Activated gamma-delta T cell (primary cell): ENCODE data around the gene PTGES2.
A peak's percentile ranks its signal among the peaks of the same experiment; 100 is the strongest.
"Not testable (repeated sequence)": the region's sequence is repeated elsewhere in the genome, so short reads cannot be mapped to it uniquely, and the experiment has no call there.

ENCODE experiments used
- DNase-seq: peaks from one replicate; lab custom pipeline; 2025; lab: John Stamatoyannopoulos, UW

Gene PTGES2

GRCh38 chr9:128118971-128119665 is 8.4 kb downstream of the PTGES2 start:
- no peak for DNase-seq

GRCh38 chr9:128118472-128118857 is 9.1 kb downstream of the PTGES2 start:
- no peak for DNase-seq

GRCh38 chr9:128117613-128118471 is 9.7 kb downstream of the PTGES2 start:
- peak; percentile 77 for DNase-seq

- DNase-seq = no peak
Measured at GRCh38 chr9:128116104-128117083, 11.1 kb downstream of the PTGES2 start.

GRCh38 chr9:128115187-128116103 is 12.1 kb downstream of the PTGES2 start:
- no peak for DNase-seq

- no peak for DNase-seq
Measured at GRCh38 chr9:128114326-128115186, 13.0 kb downstream of the PTGES2 start.

- DNase-seq = no peak
Measured at GRCh38 chr9:128113526-128114325, 13.8 kb downstream of the PTGES2 start.

- DNase-seq = not testable (repeated sequence)
Measured at GRCh38 chr9:128111726-128112125, 15.8 kb downstream of the PTGES2 start.

GRCh38 chr9:128109050-128109709 is 18.3 kb downstream of the PTGES2 start:
- DNase-seq = no peak

- DNase-seq = no peak
Measured at GRCh38 chr9:128108269-128109049, 19.1 kb downstream of the PTGES2 start.

- DNase-seq = no peak
Measured at GRCh38 chr9:128107468-128108268, 19.9 kb downstream of the PTGES2 start.

GRCh38 chr9:128106940-128107467 is 20.5 kb downstream of the PTGES2 start:
- no peak for DNase-seq

- DNase-seq = no peak
Measured at GRCh38 chr9:128106181-128106939, 21.2 kb downstream of the PTGES2 start.

GRCh38 chr9:128105538-128106175 is 21.9 kb downstream of the PTGES2 start:
- no peak for DNase-seq

GRCh38 chr9:128104171-128104618 is 23.3 kb downstream of the PTGES2 start:
- no peak for DNase-seq
